Measurements from ENCODE around the gene MLLT3.

DNA sequence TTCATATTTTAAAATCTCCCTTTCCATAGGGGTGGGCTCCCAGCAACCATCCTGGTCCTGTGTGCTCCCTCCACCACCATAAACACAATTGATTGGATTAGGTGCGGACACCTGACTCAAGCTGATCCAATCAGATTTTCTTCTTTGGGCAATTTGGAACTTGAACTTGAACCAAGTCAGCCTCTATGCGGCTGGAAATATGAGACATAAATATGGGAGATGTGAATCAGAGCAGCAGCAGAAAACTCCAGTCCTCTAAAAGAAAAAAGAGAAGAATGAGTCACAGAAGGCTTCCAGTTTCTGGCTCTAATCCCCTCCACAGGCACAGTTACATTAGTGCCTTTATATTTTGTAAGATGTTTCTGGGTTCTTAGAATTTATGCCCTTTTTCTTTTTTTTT, 306.6 kb downstream of the MLLT3 start:
- TF ChIP-seq POLR2AphosphoS5 (IDR thresholded peaks at IDR 0.05; ENCODE audit: low read depth, low read length) (no peak), FOXP2 (optimal IDR thresholded peaks at IDR 0.05; ENCODE audit: borderline replicate concordance, extremely low read depth, extremely low read length, insufficient read depth) (no peak), TAF1 (IDR thresholded peaks at IDR 0.05; ENCODE audit: borderline replicate concordance, insufficient read depth, low read length) (no peak), SIN3A (IDR thresholded peaks at IDR 0.05; ENCODE audit: borderline replicate concordance, insufficient read depth, low read length) (no peak), REST (IDR thresholded peaks at IDR 0.05; ENCODE audit: insufficient read depth in 1 of 2, low read depth in 2 of 2, low read length in 2 of 2) (no peak)

Data from PFSK-1 (cell line).